ENCODE measurements around the gene COPS4.
"Not testable (repeated sequence)": the region's sequence is repeated elsewhere in the genome, so short reads cannot be mapped to it uniquely, and the experiment has no call there.

COPS4 gene

GRCh38 chr4:83089410-83090157 is 54.6 kb downstream of the COPS4 start:
- peak in 1 of 3 donors; percentile 40 for DNase-seq

- DNase-seq = no peak
These were observed 58.2 kb downstream of the COPS4 start for GRCh38 chr4:83093060-83093640.

- DNase-seq = no peak
These were observed 61.4 kb downstream of the COPS4 start for GRCh38 chr4:83096397-83096796.

- no peak for DNase-seq
These were observed 70.0 kb downstream of the COPS4 start for GRCh38 chr4:83104991-83105390.

- DNase-seq = no peak
These were observed 72.6 kb downstream of the COPS4 start for GRCh38 chr4:83107631-83108030.

GRCh38 chr4:83108101-83108861 is 73.3 kb downstream of the COPS4 start:
- DNase-seq = peak in 2 of 3 donors; percentile 47 to 52

GRCh38 chr4:83109480-83110222 is 74.7 kb downstream of the COPS4 start:
- peak; percentile 65 to 82 (median 70) for DNase-seq

GRCh38 chr4:83110223-83110945 is 75.4 kb downstream of the COPS4 start:
- peak; percentile 84 to 92 (median 85) for DNase-seq

- no peak for DNase-seq
These were observed 76.2 kb downstream of the COPS4 start for GRCh38 chr4:83110970-83111750.

- not testable (repeated sequence) for DNase-seq
These were observed 76.8 kb downstream of the COPS4 start for GRCh38 chr4:83111751-83112141.

- DNase-seq = peak; percentile 34 to 69 (median 61)
These were observed 77.2 kb downstream of the COPS4 start for GRCh38 chr4:83112231-83112630.

- peak in 1 of 3 donors; percentile 17 for DNase-seq
These were observed 77.9 kb downstream of the COPS4 start for GRCh38 chr4:83112678-83113428.

GRCh38 chr4:83113429-83113786 is 78.4 kb downstream of the COPS4 start:
- no peak for DNase-seq

- peak in 2 of 3 donors; percentile 20 to 23 for DNase-seq
These were observed 79.6 kb downstream of the COPS4 start, which contains the start of gene PLAC8 for GRCh38 chr4:83114576-83114975. PLAC8 (minus strand) TSS chr4:83114729; CDS start chr4:83107921, 6,808 bp downstream.

GRCh38 chr4:83115000-83115399 is 80.0 kb downstream of the COPS4 start:
- DNase-seq = no peak

GRCh38 chr4:83115656-83116285 is 80.8 kb downstream of the COPS4 start:
- DNase-seq = peak in 2 of 3 donors; percentile 31 to 36

GRCh38 chr4:83118869-83119268 is 83.9 kb downstream of the COPS4 start:
- no peak for DNase-seq

- no peak for DNase-seq
These were observed 86.3 kb downstream of the COPS4 start for GRCh38 chr4:83121246-83121645.

- DNase-seq = peak; percentile 73 to 83 (median 80)
These were observed 89.3 kb downstream of the COPS4 start for GRCh38 chr4:83124111-83124780.

Data from suppressor macrophage treated with lipopolysaccharide for 1 hour (primary cell).